GM18526 (cell line): ENCODE measurements around the gene TRIOBP.

Source experiments
- POLR2A ChIP-seq: IDR thresholded peaks from 3 replicates; pipeline ENCODE4 v1.6.1; 2011; ENCODE audit not compliant: insufficient read length; ENCODE audit errors: extremely low read depth

Gene TRIOBP

DNA sequence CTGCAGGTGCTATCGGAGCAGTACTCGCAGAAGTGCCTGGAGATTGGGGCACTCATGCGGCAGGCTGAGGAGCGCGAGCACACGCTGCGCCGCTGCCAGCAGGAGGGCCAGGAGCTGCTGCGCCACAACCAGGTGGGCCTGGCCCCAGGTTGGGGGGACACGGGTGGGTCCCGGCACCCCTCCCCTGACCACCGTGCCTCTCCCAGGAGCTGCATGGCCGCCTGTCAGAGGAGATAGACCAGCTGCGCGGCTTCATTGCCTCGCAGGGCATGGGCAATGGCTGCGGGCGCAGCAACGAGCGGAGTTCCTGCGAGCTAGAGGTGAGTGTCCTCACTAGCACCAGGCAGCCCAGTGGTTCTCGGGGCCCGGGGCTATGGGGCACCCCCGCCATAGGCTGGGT, 72.2 kb downstream of the TRIOBP start:
- no peak for TF ChIP-seq POLR2A

DNA sequence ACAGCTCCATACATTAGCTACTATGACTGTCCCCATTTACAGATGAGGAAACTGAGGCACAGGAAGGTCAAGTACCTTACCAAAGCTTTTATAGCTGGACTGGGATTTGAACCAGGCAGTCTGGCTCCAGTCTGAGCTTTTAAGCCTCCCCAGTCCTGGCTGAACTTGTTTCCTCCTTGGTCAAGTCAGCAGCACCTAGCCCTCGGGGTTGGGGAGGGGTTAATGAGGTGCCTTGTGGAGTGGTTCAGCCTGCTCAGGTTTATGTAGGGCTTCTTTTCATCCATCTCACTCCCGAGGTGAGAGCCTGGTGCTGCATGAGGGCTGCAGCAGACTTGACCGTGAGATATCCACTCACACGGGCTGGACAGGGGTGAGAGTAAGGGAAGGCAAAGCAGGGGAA, 74.2 kb downstream of the TRIOBP start:
- TF ChIP-seq POLR2A, result no peak

DNA sequence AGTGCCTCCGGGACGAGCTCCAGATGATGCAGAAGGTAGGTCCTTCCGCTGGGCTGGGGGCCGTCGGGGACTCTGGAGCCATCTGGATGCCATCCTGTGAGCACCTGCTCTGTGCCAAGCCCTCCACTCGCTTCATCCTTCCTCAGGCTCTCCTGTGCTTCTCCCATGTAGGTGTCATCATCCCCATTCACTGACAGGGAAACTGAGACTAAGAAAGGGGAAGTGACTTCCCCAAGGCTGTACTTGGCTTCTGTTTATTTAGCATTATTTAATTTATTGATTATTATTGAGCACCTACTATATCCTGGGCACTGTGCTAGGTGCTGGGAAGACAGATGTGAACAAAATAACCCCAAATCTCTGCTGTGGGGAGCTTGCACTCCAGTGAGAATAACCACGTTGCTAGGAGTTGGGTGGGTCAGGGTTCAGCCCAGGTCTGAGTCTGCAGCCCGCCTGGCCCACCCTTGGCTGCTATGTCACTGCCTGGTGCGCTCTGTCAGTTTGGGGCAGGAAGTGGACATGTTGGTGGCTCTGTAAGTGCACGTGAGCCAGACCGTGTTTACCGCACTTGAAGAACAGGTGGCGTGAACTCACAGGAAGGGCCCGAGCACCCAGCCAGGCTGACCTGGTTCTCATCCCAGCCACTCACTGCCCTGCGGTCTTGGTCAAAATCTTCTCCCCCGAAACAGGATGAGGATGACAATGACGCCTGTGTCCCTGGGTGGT, 75.0 kb downstream of the TRIOBP start:
- TF ChIP-seq POLR2A, result no peak

- TF ChIP-seq POLR2A, result no peak
These were observed 77.9 kb downstream of the TRIOBP start for GRCh38 chr22:37774728-37775127.

DNA sequence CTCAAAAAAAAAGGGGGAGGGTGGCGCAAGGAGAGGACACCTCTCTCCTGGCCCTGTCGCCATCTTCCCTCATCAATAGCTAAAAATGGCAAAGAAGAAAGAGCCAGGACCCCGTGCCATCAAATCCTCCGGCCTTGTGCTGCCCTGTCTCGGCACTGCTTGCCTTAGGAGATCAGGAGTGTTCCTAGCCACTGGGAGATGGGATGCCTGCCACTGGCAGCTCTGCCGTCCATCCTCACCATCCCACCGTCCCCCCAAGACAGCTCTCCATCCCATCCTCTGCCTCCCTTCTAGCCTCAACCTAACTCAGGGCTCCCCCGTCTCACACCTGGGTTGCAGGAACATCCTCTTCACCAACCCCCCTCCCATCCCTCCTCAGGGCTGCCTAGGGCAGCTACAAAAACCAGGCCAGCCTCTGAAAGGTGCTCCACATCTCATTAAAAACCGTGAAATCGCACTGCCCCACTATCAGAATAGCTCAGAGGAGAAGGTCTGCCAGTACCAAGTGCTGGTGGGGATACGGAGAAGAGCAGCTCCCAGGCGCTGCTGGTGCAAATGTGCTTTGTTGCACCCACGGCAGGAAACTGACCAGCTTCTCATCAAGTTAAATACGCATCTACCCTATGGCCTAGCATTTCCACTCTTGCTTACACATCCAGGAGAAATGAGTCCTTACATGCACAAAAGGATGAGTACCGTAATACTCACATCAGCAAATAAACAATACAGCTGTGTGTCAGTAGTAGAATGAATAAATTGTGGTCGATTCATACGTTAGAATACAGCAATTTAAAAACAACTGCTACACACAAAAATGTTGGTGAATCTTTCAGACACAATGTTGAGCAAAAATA, 79.2 kb downstream of the TRIOBP start:
- no peak for TF ChIP-seq POLR2A

GRCh38 chr22:37776639-37777005, 79.8 kb downstream of the TRIOBP start:
- no peak for TF ChIP-seq POLR2A

DNA sequence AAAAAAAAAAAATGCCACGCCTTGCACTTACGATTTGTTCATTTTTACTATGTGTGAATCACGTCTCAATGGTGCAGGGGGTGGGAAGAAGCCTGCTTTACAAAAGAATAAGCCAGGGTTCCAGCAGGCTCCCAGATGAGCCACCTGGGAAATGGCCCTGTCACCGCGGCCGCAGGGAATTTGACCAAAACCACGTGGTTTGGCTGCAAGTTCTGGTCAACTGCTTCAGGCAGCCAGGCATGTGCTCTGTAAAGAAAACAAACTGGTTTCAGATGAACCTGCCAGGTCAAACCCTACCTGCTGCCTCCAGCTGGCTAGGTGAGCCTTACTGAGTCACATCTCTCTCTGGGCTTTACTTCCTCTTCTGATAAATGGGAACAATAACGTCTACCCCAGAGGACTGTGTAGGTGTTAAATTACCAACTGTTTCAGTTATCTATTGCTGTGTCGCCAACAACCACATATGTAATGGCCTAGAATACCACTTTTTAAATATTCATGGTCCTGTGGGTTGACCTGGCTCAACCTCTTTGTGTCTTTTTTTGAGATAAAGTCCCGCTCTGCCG, 80.4 kb downstream of the TRIOBP start:
- no peak for TF ChIP-seq POLR2A

DNA sequence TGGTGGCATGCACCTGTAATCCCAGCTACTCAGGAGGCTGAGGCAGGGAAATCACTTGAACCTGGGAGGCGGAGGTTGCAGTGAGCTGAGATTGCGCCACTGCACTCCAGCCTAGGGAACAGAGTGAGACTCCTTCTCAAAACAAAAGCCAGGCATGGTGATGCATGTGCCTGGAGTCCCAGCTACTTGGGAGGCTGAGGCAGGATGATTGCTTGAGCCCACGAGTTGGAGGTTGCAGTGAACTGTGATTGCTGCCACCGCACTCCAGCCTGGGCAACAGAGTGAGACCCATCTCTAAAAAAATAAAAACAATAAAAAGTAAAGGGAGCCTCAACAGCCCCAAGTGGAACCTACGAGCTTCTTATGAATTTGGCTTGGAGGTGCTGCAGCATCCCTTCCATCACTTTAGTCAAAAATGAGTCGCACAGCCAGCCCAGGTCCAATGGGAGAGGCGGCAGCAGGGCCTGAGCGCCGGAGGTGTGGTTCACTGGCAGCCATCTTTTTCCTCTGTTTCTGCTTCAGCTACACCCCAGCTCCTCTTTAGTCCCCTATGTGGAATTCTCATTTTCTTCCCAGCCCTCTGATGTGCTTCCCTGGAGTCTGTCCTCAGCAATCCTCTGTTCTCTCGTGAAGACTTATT, 81.6 kb downstream of the TRIOBP start:
- no peak for TF ChIP-seq POLR2A

DNA sequence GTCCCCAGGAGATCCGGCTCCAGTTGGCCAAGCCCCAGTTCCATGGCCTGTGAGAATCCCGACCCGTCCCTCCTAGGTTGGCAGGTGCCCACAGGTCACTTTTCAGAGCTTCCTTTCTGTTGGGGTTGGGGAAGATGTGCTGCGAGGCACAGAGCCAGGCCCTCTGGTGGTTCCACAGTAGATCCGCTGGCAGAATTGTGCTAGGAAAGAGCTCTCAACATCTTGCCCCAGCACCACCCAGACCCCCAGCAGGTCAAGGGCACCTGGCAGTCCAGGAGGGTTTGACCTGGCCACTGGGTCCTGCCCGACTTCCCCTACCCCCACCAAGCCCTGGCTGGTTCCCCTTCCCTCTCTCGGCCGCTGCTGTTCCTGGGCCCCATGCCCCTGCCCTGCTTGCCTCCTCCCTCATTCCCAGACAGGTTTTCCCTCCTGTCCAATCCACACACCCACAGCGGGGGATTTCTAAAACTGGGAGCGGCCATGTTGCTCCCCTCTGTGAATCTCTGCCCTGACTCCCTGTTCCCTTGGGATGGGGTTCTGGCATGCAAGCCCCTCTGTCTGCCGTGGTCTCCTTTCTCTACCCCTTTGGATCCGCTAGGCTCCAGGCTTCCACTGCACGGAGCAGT, 84.7 kb downstream of the TRIOBP start:
- no peak for TF ChIP-seq POLR2A

DNA sequence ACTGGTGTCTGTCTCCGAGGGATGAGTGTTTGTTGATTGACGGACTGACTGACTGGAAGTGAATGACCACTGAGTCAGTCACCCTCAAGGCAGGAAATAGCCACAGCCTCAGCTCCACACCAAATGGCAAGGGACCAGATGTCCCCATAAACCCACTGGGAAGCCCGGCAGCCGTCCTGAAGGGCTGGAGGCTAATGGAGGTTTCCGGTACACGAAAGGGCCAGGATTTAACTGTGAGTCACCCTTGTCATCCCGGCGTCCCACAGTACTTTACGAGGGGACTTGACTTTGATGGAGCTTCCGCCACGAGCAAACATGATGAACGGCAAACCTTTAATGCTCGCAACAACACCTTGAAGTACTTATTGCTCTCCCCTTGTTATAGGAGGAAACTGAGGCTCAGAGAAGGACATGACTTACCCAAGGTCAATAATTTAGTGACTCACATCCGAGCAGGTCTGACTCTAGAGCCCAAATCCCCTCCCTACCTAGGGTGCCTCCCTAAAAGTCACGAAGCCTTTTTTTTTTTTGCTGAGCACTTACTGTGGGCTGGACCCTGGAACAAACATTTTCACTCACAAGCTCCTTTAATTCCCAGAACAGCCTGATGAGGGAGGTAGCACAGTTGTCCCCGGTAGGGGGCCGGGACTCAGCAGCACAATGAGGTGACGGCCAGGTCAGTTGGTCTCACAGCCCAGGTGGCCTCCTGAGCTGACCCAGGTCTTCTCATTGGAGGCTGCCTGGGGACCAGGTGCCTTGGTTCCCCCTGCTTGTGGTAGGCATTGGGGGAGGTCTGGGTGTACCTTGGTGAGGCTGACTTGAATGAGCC, 85.7 kb downstream of the TRIOBP start:
- no peak for TF ChIP-seq POLR2A

GRCh38 chr22:37784829-37785495, 88.1 kb downstream of the TRIOBP start:
- no peak for TF ChIP-seq POLR2A

GRCh38 chr22:37790234-37790633, 93.4 kb downstream of the TRIOBP start:
- TF ChIP-seq POLR2A, result no peak

- no peak for TF ChIP-seq POLR2A
These were observed 95.6 kb downstream of the TRIOBP start for GRCh38 chr22:37792494-37792893.

- no peak for TF ChIP-seq POLR2A
These were observed 97.5 kb downstream of the TRIOBP start for GRCh38 chr22:37794376-37794775.

DNA sequence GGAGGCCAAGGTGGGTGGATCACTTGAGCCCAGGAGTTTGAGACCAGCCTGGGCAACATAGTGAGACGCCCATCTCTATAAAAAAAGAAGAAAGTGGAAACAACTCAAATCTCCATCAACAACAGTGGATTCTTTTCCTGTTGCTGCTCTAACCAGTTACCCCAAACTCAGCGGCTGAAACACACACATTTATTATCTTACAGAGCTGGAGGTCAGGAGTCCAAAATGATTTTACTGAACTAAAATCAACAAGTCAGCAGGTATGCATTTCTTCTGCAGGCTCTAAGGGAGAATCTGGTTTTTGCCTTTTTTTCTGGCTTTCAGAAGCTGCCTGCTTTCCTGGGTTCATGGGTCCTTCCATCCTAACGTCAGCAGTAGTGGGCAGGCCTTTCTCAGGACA, 99.2 kb downstream of the TRIOBP start:
- TF ChIP-seq POLR2A, result no peak
